ENCODE measurements around the gene AGK.
"Not testable (repeated sequence)": the region's sequence is repeated elsewhere in the genome, so short reads cannot be mapped to it uniquely, and the experiment has no call there.

The AGK gene

DNA sequence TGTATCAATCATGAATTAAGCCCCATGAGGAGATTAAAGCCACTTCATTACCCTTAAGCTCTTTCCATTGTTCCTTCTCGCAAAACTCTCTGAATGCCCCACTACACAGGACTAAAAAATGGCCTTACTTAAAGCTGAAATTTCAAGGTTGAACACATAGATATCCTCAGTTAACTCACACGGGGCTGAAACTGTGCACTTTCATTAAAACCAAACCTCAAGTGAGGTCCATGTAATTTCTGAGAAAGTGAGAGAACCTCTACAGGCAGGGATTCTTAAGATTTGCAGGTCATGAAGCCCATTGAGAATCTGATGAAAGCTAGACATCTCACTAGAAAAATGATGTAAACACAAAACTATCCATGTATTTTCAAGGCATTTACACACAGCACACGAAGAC, 134.9 kb downstream of the AGK start:
- DNase-seq: no peak

DNA sequence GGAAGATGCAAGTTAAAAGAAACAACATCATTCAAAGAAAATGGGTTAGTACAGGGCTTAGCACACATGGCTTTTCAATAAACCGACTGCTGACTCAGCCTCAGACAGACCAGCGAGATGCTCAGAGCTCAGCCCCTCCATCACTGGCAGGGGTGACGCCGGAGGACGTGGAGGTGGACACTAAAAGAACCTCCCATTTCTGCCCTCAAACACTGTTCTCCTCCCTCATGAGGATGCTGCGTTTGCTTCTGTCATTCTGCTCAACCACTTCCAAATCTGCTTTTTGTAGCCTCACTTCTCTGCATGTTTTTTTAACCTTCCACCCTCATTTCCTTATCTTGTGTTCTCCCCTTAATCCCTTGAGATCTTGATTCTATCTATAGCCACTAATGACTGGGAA, 135.5 kb downstream of the AGK start:
- no peak for DNase-seq

GRCh38 chr7:141688043-141688442, 136.8 kb downstream of the AGK start:
- DNase-seq: no peak

DNA sequence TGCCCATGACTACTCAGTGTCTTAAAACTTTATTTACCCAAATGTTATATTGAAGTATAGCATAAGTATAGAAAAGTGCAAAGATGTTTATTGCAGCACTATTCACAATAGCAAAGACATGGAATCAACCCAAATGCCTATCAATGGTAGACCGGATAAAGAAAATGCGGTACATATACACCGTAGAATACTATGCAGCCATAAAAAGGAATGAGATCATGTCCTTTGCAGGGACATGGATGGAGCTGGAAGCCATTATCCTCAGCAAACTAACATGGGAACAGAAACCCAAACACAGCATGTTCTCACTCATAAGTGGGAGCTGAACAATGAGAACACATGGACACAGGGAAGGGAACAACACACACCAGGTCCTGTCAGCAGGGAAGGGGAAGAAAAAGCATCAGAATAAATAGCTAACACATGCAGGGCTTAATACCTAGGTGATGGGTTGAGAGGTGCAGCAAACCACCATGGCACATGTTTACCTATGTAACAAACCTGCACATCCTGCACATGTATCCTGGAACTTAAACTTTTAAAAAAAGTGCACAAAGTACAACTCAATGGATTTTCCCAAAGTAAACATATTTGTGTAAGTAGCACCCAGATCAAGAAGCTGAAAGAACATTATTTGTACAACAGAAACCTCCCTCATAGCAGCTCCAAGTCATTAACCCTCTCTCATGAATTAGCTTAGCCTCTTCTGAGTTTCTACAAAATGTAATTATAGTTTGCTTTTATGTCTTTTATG, 138.0 kb downstream of the AGK start:
- not testable (repeated sequence) for DNase-seq

DNA sequence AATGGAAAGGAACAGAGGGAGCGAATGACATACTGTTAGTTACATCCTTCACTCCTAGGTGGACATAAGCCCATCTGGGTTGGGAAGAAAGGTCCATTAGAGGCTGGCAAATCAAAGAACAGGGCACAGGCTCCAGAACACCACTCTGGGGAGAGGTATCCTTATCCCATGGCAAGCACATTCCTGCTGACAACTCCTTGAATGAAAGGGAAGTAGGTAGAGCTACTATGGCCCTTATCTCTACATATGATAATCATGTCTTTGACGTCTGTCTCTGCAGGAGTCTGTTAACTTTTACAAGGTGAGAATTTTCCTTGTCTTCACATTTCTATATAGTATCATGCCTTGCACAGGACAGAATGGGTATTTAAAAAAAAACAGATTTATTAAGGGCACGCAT, 140.3 kb downstream of the AGK start:
- no peak for DNase-seq

DNA sequence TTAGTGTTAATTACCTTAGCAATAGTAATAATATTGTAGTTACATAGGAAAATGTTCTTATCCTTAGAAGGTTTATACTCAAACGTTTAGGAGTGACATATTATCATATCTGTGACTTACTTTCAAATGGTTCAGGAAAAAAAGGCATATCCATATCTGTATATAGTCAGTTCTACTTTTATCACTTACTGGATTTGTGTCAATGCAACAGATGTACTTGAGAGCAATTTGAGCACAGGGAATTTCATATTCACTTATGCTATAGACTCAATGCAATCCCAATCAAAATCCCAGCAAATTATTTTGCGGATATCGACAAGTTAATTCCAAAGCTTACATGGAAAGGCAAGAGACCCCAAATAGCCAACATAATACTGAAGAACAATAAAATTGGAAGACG, 140.8 kb downstream of the AGK start:
- no peak for DNase-seq

DNA sequence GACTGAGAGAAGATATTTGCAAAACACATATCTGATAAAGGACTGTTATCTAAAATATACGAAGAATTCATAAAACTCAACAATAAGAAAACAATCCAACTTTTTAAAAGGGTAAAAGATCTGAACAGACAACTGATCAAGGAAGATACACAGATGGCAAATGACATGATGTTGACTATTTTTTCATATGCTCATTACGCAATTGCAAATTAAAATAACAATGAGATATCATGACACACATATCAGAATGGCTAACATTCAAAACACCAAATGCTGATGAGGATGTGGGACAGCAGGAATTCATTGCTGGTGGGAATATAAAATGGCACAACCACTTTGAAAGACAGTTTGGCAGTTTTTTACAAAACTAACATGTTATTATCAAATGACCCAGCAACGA, 141.9 kb downstream of the AGK start:
- DNase-seq: no peak

- DNase-seq: no peak
These were observed 144.6 kb downstream of the AGK start for GRCh38 chr7:141695803-141696289.

DNA sequence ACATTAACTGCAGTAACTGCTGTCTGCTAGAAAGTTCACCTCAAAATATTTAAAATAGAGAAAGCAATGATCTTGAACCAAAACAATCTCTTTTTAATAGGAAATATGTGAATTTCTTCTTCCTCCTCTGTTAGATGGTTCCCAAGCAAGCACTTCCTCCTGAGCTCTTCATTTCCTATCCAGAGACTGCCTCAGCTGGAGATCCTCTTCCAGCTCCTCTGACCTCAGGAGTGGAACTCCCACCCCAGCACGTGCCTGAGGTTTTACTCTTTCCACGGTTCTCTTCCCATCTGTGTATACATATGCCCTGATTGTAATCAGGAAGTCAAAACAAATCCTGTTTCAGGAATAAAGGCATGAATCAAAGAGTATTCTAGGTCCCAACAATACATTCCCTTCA, 145.1 kb downstream of the AGK start:
- DNase-seq: no peak

GRCh38 chr7:141697211-141697871, 146.1 kb downstream of the AGK start:
- no peak for DNase-seq

- no peak for DNase-seq
These were observed 147.2 kb downstream of the AGK start for GRCh38 chr7:141698247-141699015.

DNA sequence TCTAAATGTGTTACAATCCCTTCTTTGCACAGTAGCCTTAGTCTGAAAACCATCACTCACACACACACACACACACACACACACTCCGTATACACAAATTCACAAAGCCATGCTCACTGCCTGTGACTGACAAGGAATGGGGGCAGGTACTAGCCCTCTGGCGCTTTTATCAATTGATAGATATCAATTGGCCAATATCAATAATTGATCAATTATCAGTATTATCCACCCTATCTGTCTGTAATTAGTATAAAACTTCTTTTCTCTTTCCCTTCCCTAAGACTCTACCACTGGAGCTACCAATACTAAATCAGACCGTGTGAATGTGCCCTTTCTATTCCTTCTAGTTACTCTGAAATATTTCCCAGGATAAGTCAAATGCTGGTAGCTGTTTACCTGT, 148.7 kb downstream of the AGK start:
- no peak for DNase-seq

GRCh38 chr7:141700296-141700847, 149.2 kb downstream of the AGK start:
- DNase-seq: no peak

GRCh38 chr7:141700848-141701371, 149.7 kb downstream of the AGK start:
- no peak for DNase-seq

DNA sequence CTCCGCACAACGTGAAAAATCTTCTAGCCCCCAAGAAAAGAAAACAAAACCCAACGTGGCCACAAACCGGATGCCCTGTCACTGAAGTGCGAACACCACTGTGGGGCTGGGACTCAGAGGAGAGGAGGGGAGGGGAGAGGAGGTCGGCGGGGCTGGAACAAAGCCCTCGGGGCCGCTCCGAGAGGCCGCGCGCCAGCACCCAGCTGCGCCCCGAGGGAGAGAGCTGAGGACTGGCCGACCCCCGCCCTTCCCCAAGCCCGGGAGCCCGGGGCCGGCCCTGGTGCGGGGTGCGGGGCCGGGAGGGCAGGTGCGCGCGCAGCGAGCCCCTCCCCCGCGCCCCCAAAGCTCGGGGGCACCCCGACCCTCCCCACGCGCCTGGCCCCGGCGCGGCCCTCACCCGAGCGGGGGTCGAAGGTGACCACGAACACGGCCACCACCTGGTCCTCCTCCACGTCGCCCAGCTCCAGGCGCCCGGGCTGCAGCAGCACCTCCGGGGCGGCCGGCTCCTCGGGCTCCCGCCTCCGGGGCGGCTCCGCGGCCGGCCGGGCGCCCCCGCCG, 150.4 kb downstream of the AGK start:
- DNase-seq: peak; percentile 77

GRCh38 chr7:141702047-141702567, 150.9 kb downstream of the AGK start, which contains the start of gene DENND11:
DENND11 (minus strand) TSS chr7:141702166; CDS start chr7:141702153, 13 bp downstream.
- DNase-seq: peak; percentile 72

DNA sequence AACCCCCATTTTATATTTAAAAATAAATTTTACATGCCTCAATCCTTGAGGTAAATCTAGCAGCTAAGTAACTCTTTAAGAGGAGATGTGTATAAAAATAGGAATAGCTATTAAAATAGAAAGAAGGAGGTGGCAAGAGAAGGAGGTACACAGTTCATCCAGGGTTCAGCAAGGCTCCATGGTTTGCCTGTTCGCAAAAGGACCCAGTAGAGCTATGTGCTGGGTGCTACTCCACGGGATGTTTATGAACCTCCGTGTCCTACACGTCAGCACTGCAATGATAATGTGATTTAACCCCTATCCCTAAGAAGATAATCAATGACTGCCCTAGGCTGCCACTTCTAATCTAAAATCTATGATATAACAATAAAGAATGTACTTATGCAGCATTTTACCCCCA, 151.7 kb downstream of the AGK start:
- DNase-seq: no peak

GRCh38 chr7:141704112-141704511, 152.9 kb downstream of the AGK start:
- no peak for DNase-seq

DNA sequence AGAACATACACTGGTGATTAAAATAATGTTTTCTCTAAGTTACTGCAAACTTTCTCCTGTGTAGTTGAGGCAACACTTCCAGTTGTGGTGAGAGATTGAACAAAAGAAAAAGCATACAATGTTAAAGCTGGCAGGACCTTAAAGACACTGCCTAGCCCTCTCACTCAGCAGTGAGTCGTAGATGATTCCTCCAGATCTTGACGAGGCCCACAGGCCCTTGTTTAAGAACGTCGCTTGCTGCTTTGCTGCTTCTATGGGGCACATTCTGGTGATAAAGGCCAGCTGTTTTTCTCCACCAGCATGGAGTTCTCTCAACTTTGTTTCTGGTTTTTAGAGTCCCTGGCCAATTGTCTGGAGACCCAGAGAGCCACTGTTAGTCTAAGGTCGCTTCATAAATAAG, 153.5 kb downstream of the AGK start:
- no peak for DNase-seq

Data from activated CD8-positive, alpha-beta memory T cell treated with anti-CD3 and anti-CD28 coated beads, Interleukin-2, amount 50 U/mL, for 48 hours (primary cell).